Measurements from ENCODE around the gene TESPA1.

Gene TESPA1

GRCh38 chr12:55008944-55009585 is 24.5 kb upstream of the TESPA1 start:
- Histone ChIP-seq H3K36me3 (replicated peaks; ENCODE audit: insufficient read depth, low read length) (no peaks in the 10 kb centered on the region), H3K27me3 (replicated peaks; ENCODE audit: insufficient read depth, low read length) (no peaks in the 10 kb centered on the region), H3K9ac (ENCODE audit: low read length) (no peak overlapping the region), H3K79me2 (ENCODE audit: low read length) (no peaks in the 10 kb centered on the region), H3K4me2 (ENCODE audit: low read depth, low read length) (no peak overlapping the region), H3K4me3 (ENCODE audit: low read length) (no peak overlapping the region), H2AFZ (ENCODE audit: low read length) (no peak overlapping the region), H3K9me2 (replicated peaks; ENCODE audit: insufficient read depth, low read length) (no peaks in the 10 kb centered on the region), H3K27ac (ENCODE audit: low read length) (no peak overlapping the region), H3K4me1 (ENCODE audit: low read length) (no peaks in the 10 kb centered on the region), H4K20me1 (ENCODE audit: insufficient read depth, low read length) (no peaks in the 10 kb centered on the region), H3F3A (ENCODE audit: insufficient read depth, low read length) (no peaks in the 10 kb centered on the region), H3K9me3 (replicated peaks; ENCODE audit: insufficient read depth, low read length) (no peaks in the 10 kb centered on the region)
- no peak for TF ChIP-seq EZH2 (optimal IDR thresholded peaks at IDR 0.05; ENCODE audit: low read depth, low read length)
- no peak for DNase-seq

DNA sequence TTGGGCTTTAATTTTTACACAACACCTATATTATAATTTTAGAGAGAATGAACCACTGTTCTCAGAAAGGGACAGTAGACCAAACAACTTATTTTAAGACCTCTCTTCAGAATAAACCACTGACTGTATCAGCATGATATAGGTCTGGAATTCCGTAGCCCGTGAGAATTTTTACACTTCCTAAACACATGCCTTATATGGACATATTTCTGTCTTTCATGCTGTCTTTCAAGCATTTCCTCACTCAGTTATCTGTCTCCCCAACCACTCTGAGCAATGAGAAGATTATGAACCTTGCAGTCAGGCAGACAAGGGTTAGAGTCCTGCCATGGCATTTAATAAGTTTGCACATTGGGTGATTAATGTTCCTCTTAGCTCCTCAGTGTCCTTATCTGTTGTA is 17.8 kb upstream of the TESPA1 start:
- H3K4me3 ChIP-seq (ENCODE audit: low read length): no peak overlapping the region
- H3F3A ChIP-seq (ENCODE audit: insufficient read depth, low read length): no peaks in the 10 kb centered on the region
- H4K20me1 ChIP-seq (ENCODE audit: insufficient read depth, low read length): no peaks in the 10 kb centered on the region
- H3K9me3 ChIP-seq (replicated peaks; ENCODE audit: insufficient read depth, low read length): no peaks in the 10 kb centered on the region
- H3K27me3 ChIP-seq (replicated peaks; ENCODE audit: insufficient read depth, low read length): no peaks in the 10 kb centered on the region
- no peak overlapping the region for H2AFZ ChIP-seq (ENCODE audit: low read length)
- H3K9me2 ChIP-seq (replicated peaks; ENCODE audit: insufficient read depth, low read length): no peaks in the 10 kb centered on the region
- H3K36me3 ChIP-seq (replicated peaks; ENCODE audit: insufficient read depth, low read length): no peaks in the 10 kb centered on the region
- DNase-seq: no peak
- H3K79me2 ChIP-seq (ENCODE audit: low read length): no peaks in the 10 kb centered on the region
- no peak overlapping the region for H3K4me2 ChIP-seq (ENCODE audit: low read depth, low read length)
- no peak overlapping the region for H3K9ac ChIP-seq (ENCODE audit: low read length)
- peaks cover 12% of the 10 kb centered on the region for H3K4me1 ChIP-seq (ENCODE audit: low read length)
- no peak overlapping the region for H3K27ac ChIP-seq (ENCODE audit: low read length)
- TF ChIP-seq EZH2phosphoT487 (IDR thresholded peaks at IDR 0.05; ENCODE audit: low read length) (no peak), CTCF (IDR thresholded peaks at IDR 0.05; ENCODE audit: low read length) (no peak), EZH2 (optimal IDR thresholded peaks at IDR 0.05; ENCODE audit: low read depth, low read length) (no peak)

- Histone ChIP-seq H3K27me3 (replicated peaks; ENCODE audit: insufficient read depth, low read length) (no peaks in the 10 kb centered on the region), H3K4me1 (ENCODE audit: low read length) (peaks cover 12% of the 10 kb centered on the region), H3K4me3 (ENCODE audit: low read length) (no peak overlapping the region), H2AFZ (ENCODE audit: low read length) (no peak overlapping the region), H3F3A (ENCODE audit: insufficient read depth, low read length) (no peaks in the 10 kb centered on the region), H4K20me1 (ENCODE audit: insufficient read depth, low read length) (no peaks in the 10 kb centered on the region), H3K27ac (ENCODE audit: low read length) (no peak overlapping the region), H3K9me2 (replicated peaks; ENCODE audit: insufficient read depth, low read length) (no peaks in the 10 kb centered on the region), H3K36me3 (replicated peaks; ENCODE audit: insufficient read depth, low read length) (no peaks in the 10 kb centered on the region), H3K9me3 (replicated peaks; ENCODE audit: insufficient read depth, low read length) (no peaks in the 10 kb centered on the region), H3K4me2 (ENCODE audit: low read depth, low read length) (no peak overlapping the region), H3K79me2 (ENCODE audit: low read length) (no peaks in the 10 kb centered on the region), H3K9ac (ENCODE audit: low read length) (no peak overlapping the region)
- TF ChIP-seq CTCF (IDR thresholded peaks at IDR 0.05; ENCODE audit: low read length) (no peak), EZH2 (optimal IDR thresholded peaks at IDR 0.05; ENCODE audit: low read depth, low read length) (no peak), EZH2phosphoT487 (IDR thresholded peaks at IDR 0.05; ENCODE audit: low read length) (no peak)
- no peak for DNase-seq
Observed at GRCh38 chr12:55001198-55001868, 16.8 kb upstream of the TESPA1 start.

GRCh38 chr12:54998958-54999510 is 14.5 kb upstream of the TESPA1 start:
- Histone ChIP-seq H3K9me2 (replicated peaks; ENCODE audit: insufficient read depth, low read length) (no peaks in the 10 kb centered on the region), H3K4me2 (ENCODE audit: low read depth, low read length) (peak overlapping the region; percentile 33; the same call in 1 of the 2 replicates), H3K79me2 (ENCODE audit: low read length) (no peaks in the 10 kb centered on the region), H3K9me3 (replicated peaks; ENCODE audit: insufficient read depth, low read length) (no peaks in the 10 kb centered on the region), H2AFZ (ENCODE audit: low read length) (no peak overlapping the region), H4K20me1 (ENCODE audit: insufficient read depth, low read length) (no peaks in the 10 kb centered on the region), H3K9ac (ENCODE audit: low read length) (no peak overlapping the region), H3K27ac (ENCODE audit: low read length) (no peak overlapping the region), H3K27me3 (replicated peaks; ENCODE audit: insufficient read depth, low read length) (no peaks in the 10 kb centered on the region), H3K36me3 (replicated peaks; ENCODE audit: insufficient read depth, low read length) (no peaks in the 10 kb centered on the region), H3K4me3 (ENCODE audit: low read length) (no peak overlapping the region), H3K4me1 (ENCODE audit: low read length) (peaks cover 12% of the 10 kb centered on the region), H3F3A (ENCODE audit: insufficient read depth, low read length) (no peaks in the 10 kb centered on the region)
- peak; percentile 44 for DNase-seq
- TF ChIP-seq EZH2phosphoT487 (IDR thresholded peaks at IDR 0.05; ENCODE audit: low read length) (no peak), EZH2 (optimal IDR thresholded peaks at IDR 0.05; ENCODE audit: low read depth, low read length) (no peak), CTCF (IDR thresholded peaks at IDR 0.05; ENCODE audit: low read length) (no peak)

Data from MM.1S (cell line).